Activated CD8-positive, alpha-beta T cell treated with anti-CD3 and anti-CD28 coated beads for 36 hours (primary cell): ENCODE data around the gene GPRC5D. TPM values are rescaled to one million over a fixed set of nuclear protein-coding genes. Genes with fewer than 3 reads are reported as not detected.

Experiments used
- ATAC-seq: fragments of 200-7000 bp; cut with Tn5 transposase; one replicate; pipeline ENCODE4 v1.10.0; 2021; ENCODE audit warnings: mild to moderate bottlenecking, moderate library complexity
- CTCF ChIA-PET: fragments of 350-600 bp; sonication (Branson Sonifier 250); formaldehyde crosslinking; loops from one replicate; lab custom pipeline; 2021; ENCODE audit warnings: antibody characterized with exemption; lab: Charles Lee
- POLR2A ChIA-PET: fragments of 350-600 bp; sonication (Branson Sonifier 250); formaldehyde crosslinking; loops from one replicate; lab custom pipeline; 2021; ENCODE audit warnings: antibody characterized with exemption; lab: Charles Lee
- DNase-seq: peaks from one replicate; pipeline ENCODE4 v3.0.0-alpha.2; 2020
- H3K27ac Mint-ChIP-seq: one replicate; pipeline ENCODE4 v1.8.0; 2021; ENCODE audit warnings: mild to moderate bottlenecking, mixed read lengths
- H3K27me3 Mint-ChIP-seq: one replicate; pipeline ENCODE4 v1.8.0; 2021; ENCODE audit warnings: mixed read lengths
- H3K36me3 Mint-ChIP-seq: one replicate; pipeline ENCODE4 v1.8.0; 2021; ENCODE audit warnings: low read depth, mixed read lengths
- H3K4me1 Mint-ChIP-seq: one replicate; pipeline ENCODE4 v1.8.0; 2021; ENCODE audit warnings: low read depth, mixed read lengths
- H3K4me3 Mint-ChIP-seq: one replicate; pipeline ENCODE4 v1.8.0; 2021; ENCODE audit warnings: mild to moderate bottlenecking, moderate library complexity, mixed read lengths
- H3K9me3 Mint-ChIP-seq: one replicate; pipeline ENCODE4 v1.8.0; 2021; ENCODE audit warnings: mixed read lengths
- CTCF ChIP-seq: fragments of 200-600 bp; IDR thresholded peaks from one replicate; pipeline ENCODE4 v1.8.0; 2022; ENCODE audit warnings: antibody characterized with exemption, mild to moderate bottlenecking
- intact Hi-C: fragments of 100-400 bp; cut with micrococcal nuclease; formaldehyde crosslinking; loops from one replicate; pipeline ENCODE4 v1.10.0; 2022
- total RNA-seq, 2 experiments: library from RNA; stranded (reverse); gene quantifications; one replicate each; pipeline ENCODE4 v1.2.3, GENCODE V29; 2021

Gene GPRC5D
- total RNA-seq, 2 experiments from 2014 or later: not detected

DNA sequence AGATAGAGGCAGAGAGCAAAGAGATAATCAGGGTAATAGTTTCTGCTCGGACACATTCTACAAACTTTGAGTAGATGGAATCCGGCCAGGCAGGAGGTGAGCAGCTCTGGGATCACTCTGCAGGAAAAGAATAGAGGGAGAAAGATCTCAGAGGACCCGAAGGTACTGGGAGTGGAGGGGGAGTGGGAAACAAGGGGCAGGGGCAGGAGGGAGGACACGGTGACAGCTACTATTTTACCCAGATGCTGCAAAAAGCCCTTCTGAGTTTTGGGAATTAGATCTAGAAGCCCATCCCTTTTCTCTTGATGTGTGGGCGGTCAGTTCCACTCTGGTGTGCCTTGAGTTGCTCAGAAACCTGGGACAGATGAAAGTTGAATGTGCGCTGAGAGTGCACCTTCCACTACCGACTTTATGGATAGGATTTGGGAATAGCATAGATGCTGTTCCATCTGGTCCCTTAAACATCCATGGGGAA is 60.1 kb downstream of the GPRC5D start:
- peaks cover 33% of the 10 kb centered on the region for H3K27me3 Mint-ChIP-seq
- no peak for TF ChIP-seq CTCF
- ChIA-PET CTCF (interaction anchor here (0.8 to 3.6 kb wide), 6 partner anchors 15 to 103 kb away, joined by 3 to 16 read pairs (median 4); no protein-coding TSS in a partner anchor), POLR2A (interaction anchor here (1.6 kb wide), 1 partner anchor 8 kb away, joined by 6 read pairs; no protein-coding TSS in a partner anchor)
- peak overlapping the region; percentile 73 for H3K4me3 Mint-ChIP-seq
- H3K9me3 Mint-ChIP-seq: no peaks in the 10 kb centered on the region
- H3K4me1 Mint-ChIP-seq: peaks cover 6% of the 10 kb centered on the region
- no peak overlapping the region for H3K27ac Mint-ChIP-seq
- no peak for DNase-seq
- no peak for ATAC-seq
- H3K36me3 Mint-ChIP-seq: no peaks in the 10 kb centered on the region
- intact Hi-C loops: loop anchor here (10.0 kb wide), 1 partner anchor 57 kb away; no protein-coding TSS in a partner anchor

DNA sequence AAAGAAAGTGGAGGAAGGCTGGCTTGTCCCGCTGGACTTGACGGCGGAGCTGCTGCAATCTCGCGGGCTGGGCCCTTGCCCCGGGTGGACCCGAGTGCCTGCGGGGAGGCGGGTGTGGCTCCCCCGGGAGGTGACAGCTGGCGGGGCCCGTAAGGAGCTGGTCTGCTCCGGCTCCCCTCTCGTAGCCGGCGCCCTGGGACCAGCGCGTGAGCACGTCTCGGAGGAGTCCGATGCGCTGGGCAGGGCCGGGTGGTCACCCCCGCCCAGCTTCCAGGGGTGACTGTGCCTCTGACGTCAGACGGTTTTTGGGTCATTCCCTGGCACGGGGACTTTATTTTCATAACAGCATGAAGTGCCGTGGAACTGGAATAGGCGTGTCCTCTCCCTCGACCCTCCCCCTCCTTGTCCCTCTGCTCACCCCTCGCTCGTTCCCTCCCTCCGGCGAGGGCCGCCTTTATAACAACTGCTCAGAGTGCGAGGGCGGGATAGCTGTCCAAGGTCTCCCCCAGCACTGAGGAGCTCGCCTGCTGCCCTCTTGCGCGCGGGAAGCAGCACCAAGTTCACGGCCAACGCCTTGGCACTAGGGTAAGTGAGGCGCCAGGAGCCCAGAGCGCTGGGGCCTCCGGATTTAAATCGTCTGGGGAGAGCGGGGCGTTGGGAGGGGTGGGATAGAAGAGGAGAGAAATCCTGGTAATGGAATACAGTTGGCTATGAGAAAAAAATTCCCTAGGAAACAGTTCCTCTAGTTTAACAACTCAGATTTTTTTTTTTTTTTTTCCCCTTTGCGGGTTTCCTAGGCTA is 60.7 kb downstream of the GPRC5D start, which contains the start of gene GPRC5A:
TSS of gene GPRC5A (plus strand) at position 483 of the 801 bp plus-strand sequence. CDS start 16,688 bp downstream, outside the sequence.
- ATAC-seq: peak; percentile 80
- POLR2A ChIA-PET: interaction anchor here (1.0 to 1.6 kb wide), 2 partner anchors 9 to 20 kb away, joined by 4 to 6 read pairs; no protein-coding TSS in a partner anchor
- no peak within 1 kb of the TSS for H3K27ac Mint-ChIP-seq

More for the DNA sequence above, 60.7 kb downstream of the GPRC5D start, which contains the start of gene GPRC5A:
- Mint-ChIP-seq H3K27me3 (peaks cover 33% of the 10 kb centered on the region), H3K4me3 (peak within 1 kb of the TSS; percentile 73), H3K9me3 (no peaks in the 10 kb centered on the region), H3K36me3 (no peaks in the 10 kb centered on the region), H3K4me1 (peaks cover 6% of the 10 kb centered on the region)
- intact Hi-C loops: loop anchor here (10.0 kb wide), 1 partner anchor 56 kb away; no protein-coding TSS in a partner anchor
- CTCF ChIA-PET: interaction anchor here (0.8 to 3.6 kb wide), 8 partner anchors 12 to 103 kb away, joined by 3 to 16 read pairs (median 4); no protein-coding TSS in a partner anchor
- no peak for TF ChIP-seq CTCF
- peak; percentile 58 for DNase-seq

Other genes with a start within 250 kb of the GPRC5D start
- gene CDKN1B, start 234.8 kb downstream of the GPRC5D start, total RNA-seq: 10 to 100 TPM; 39.9 to 40.8 TPM
- gene APOLD1, start 166.5 kb downstream of the GPRC5D start, total RNA-seq: 1 to 10 TPM; 5.7 to 6.3 TPM
- 10 to 100 TPM; 86.0 to 96.9 TPM for gene DDX47, start 138.8 kb downstream of the GPRC5D start, total RNA-seq
- under 1 TPM in 1 of 2 experiments, not detected in 1; 0.11 TPM for gene GPRC5A, start 60.6 kb downstream of the GPRC5D start, total RNA-seq
- gene HEBP1, start 48.1 kb upstream of the GPRC5D start, total RNA-seq: 10 to 100 TPM; 23.9 to 24.8 TPM
- 10 to 100 TPM; 10.0 to 10.7 TPM for gene FAM234B, start 92.2 kb upstream of the GPRC5D start, total RNA-seq
- not detected for gene GSG1, start 151.5 kb upstream of the GPRC5D start, total RNA-seq
- 1 to 10 TPM; 3.1 to 3.6 TPM for gene EMP1, start 244.6 kb upstream of the GPRC5D start, total RNA-seq